Subcutaneous abdominal adipose tissue (tissue), 5 donors: ENCODE data around the gene UPK3A.

Experiments used
- H3K27ac ChIP-seq: one replicate; pipeline ENCODE4 v1.7.0; 2013; ENCODE audit warnings: low read depth, mild to moderate bottlenecking, inconsistent platforms, low read length, moderate library complexity
- H3K27me3 ChIP-seq, 5 donors: one replicate each; pipeline ENCODE4 v1.7.0; 2013; ENCODE audit warnings: low read length in 5 of 5, inconsistent platforms in 1 of 5; ENCODE audit not compliant: control insufficient read depth in 5 of 5, insufficient read depth in 4 of 5
- H3K36me3 ChIP-seq, 5 donors: one replicate each; pipeline ENCODE4 v1.7.0; 2013; ENCODE audit warnings: low read length in 5 of 5; ENCODE audit not compliant: control insufficient read depth in 5 of 5, insufficient read depth in 5 of 5
- H3K4me1 ChIP-seq, 5 donors: one replicate each; pipeline ENCODE4 v1.7.0; 2013; ENCODE audit warnings: low read length in 5 of 5, mild to moderate bottlenecking in 3 of 5, moderate library complexity in 1 of 5; ENCODE audit not compliant: control insufficient read depth in 5 of 5, insufficient read depth in 5 of 5
- H3K4me3 ChIP-seq, 5 donors: one replicate each; pipeline ENCODE4 v1.7.0; 2013; ENCODE audit warnings: low read length in 5 of 5, low read depth in 1 of 5
- H3K9ac ChIP-seq, 5 donors: one replicate each; pipeline ENCODE4 v1.7.0; 2013; ENCODE audit warnings: low read length in 5 of 5, mild to moderate bottlenecking in 4 of 5, moderate library complexity in 3 of 5
- H3K9me3 ChIP-seq, 5 donors: one replicate each; pipeline ENCODE4 v1.7.0; 2013; ENCODE audit warnings: low read length in 5 of 5; ENCODE audit not compliant: control insufficient read depth in 5 of 5
- donor health status: healthy.
- donor health status: healthy.
- donor health status: healthy.
- donor health status: healthy.
- donor health status: healthy.

The UPK3A gene

GRCh38 chr22:45328822-45329529 is 44.2 kb downstream of the UPK3A start:
- Histone ChIP-seq H3K9ac (no peak overlapping the region), H3K27ac (no peak overlapping the region)

DNA sequence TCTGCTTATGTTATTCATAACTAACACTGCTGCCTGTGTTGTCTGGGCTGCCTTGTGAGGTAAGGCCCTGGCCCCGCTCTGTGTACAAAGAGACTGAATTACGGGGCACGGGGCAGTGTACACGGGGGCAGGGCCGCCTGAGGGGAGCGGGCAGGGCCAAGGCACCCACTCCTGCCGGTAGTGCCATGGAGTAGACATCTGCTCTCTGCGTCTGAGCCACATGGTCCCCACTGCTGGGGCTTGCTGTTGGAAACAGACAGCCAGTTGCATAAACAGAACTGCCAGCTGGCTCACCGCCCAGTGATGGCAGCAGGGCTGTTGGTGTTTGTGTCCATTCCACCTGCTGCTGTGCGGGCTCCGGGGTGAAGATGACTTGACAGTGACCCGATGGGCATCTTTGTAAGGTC is 44.8 kb downstream of the UPK3A start:
- H3K9me3 ChIP-seq, result no peaks in the 10 kb centered on the region
- H3K27ac ChIP-seq, result no peak overlapping the region
- no peak overlapping the region for H3K4me3 ChIP-seq
- H3K9ac ChIP-seq, result no peak overlapping the region
- no peaks in the 10 kb centered on the region for H3K27me3 ChIP-seq
- peaks cover 0 to 11% (median 0%) of the 10 kb centered on the region in 5 donors for H3K4me1 ChIP-seq
- H3K36me3 ChIP-seq, result peaks cover 0 to 49% (median 33%) of the 10 kb centered on the region in 5 donors

More at GRCh38 chr22:45328822-45329529, 44.2 kb downstream of the UPK3A start:
- Histone ChIP-seq H3K4me1 (peaks cover 0 to 11% (median 0%) of the 10 kb centered on the region in 5 donors), H3K27me3 (no peaks in the 10 kb centered on the region), H3K4me3 (no peak overlapping the region), H3K36me3 (peaks cover 0 to 50% (median 37%) of the 10 kb centered on the region in 5 donors), H3K9me3 (no peaks in the 10 kb centered on the region)

DNA sequence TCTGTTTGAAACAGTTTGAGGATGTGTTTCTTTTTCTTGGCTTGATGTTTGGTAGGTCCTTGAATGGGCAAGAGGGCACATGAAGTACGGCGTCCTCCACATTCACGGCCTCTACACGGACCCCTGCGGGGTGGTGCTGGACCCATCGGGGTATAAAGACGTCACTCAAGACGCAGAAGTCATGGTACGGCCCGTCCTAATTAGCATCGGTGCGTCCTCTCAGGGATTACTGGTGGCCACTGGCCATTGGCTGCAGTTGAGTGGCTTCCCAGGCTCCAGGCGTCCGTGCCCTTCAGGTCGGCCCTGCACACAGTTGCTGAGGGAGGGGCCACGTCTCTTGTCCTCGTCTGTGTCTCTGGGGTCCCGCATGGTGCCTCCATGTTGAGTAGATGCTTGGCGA is 45.8 kb downstream of the UPK3A start:
- peaks cover 0 to 52% (median 38%) of the 10 kb centered on the region in 5 donors for H3K36me3 ChIP-seq
- H3K4me3 ChIP-seq, result no peak overlapping the region
- H3K27me3 ChIP-seq, result no peaks in the 10 kb centered on the region
- H3K9me3 ChIP-seq, result no peaks in the 10 kb centered on the region
- peaks cover 0 to 11% (median under 1%) of the 10 kb centered on the region in 5 donors for H3K4me1 ChIP-seq
- no peak overlapping the region for H3K27ac ChIP-seq
- H3K9ac ChIP-seq, result no peak overlapping the region

DNA sequence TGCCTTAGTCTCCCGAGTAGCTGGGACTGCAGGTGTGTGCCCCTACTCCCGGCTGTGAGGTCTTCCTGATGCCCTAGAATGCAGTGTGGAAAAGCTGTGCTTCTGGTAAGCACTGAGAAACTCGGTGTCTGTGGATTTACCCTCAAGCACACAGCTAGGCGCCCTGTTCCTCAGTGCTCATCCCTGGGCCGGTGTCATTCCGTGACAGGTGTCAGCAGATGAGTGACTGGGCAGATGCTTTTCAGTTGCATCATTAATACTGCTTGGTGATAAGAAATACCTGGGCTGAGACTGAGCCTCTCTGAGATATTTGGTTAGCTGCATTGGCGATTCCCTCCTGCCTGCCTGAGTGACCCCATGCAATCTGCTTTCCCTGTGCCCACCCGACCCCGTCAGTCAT is 46.7 kb downstream of the UPK3A start:
- Histone ChIP-seq H3K27me3 (no peaks in the 10 kb centered on the region), H3K9me3 (no peaks in the 10 kb centered on the region), H3K36me3 (peaks cover 0 to 60% (median 41%) of the 10 kb centered on the region in 5 donors), H3K4me3 (no peak overlapping the region), H3K9ac (no peak overlapping the region), H3K4me1 (peaks cover 0 to 18% (median 10%) of the 10 kb centered on the region in 5 donors), H3K27ac (no peak overlapping the region)

DNA sequence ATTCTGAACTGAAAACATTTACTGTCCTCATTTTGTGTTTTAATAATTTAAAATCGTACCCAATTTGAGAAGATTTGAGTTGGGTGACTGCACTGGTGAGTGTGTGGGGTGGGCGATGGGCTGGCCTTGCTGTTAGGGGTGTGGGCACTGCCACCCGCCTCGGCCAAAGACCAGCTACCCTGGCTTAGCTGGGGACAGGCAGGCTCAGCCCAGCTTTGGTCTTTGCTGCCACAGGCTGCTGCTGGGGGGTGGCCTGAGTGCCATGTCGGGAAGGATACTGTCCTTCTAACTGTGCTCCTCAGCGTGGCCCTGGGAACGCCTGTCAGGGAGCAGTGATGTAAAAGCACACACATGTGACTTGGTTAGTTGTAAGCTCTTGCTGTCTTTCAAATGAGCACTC is 47.3 kb downstream of the UPK3A start:
- H3K36me3 ChIP-seq, result peaks cover 0 to 62% (median 43%) of the 10 kb centered on the region in 5 donors
- no peak overlapping the region for H3K9ac ChIP-seq
- H3K4me1 ChIP-seq, result peaks cover 0 to 24% (median 15%) of the 10 kb centered on the region in 5 donors

GRCh38 chr22:45334068-45334467 is 49.3 kb downstream of the UPK3A start:
- Histone ChIP-seq H3K9me3 (no peaks in the 10 kb centered on the region), H3K27me3 (no peaks in the 10 kb centered on the region), H3K27ac (no peak overlapping the region), H3K9ac (no peak overlapping the region), H3K36me3 (peaks cover 0 to 59% (median 38%) of the 10 kb centered on the region in 5 donors), H3K4me3 (no peak overlapping the region), H3K4me1 (peaks cover 0 to 26% (median 22%) of the 10 kb centered on the region in 5 donors)

More for the DNA sequence above, 47.3 kb downstream of the UPK3A start:
- Histone ChIP-seq H3K4me3 (no peak overlapping the region), H3K27me3 (no peaks in the 10 kb centered on the region), H3K9me3 (no peaks in the 10 kb centered on the region), H3K27ac (no peak overlapping the region)

DNA sequence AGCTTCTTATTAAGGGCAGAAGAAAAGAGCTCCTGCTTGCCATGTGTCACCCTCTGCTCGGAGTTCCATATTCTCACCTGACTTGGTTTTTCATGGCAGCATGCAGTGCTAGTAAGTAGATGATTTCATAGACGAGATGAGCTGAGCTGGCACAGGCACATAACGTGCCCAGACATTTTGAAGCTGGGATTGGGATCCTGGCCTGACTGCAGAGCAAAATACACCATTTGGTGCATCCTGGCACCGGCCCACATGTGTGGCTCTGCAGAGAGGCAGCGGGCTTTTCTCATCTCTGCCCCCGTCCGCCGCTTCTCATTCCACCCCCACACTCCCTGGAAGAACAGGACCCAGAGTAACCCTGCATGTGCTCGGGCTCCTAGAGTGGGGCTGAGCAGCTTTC is 49.8 kb downstream of the UPK3A start:
- Histone ChIP-seq H3K27ac (no peak overlapping the region), H3K27me3 (no peaks in the 10 kb centered on the region), H3K9me3 (no peaks in the 10 kb centered on the region), H3K4me1 (peaks cover 0 to 26% (median 22%) of the 10 kb centered on the region in 5 donors), H3K36me3 (peaks cover 0 to 60% (median 40%) of the 10 kb centered on the region in 5 donors), H3K9ac (no peak overlapping the region), H3K4me3 (no peak overlapping the region)

- Histone ChIP-seq H3K27me3 (no peaks in the 10 kb centered on the region), H3K36me3 (peaks cover 4 to 63% (median 45%) of the 10 kb centered on the region in 5 donors), H3K4me3 (no peak overlapping the region), H3K9ac (no peak overlapping the region), H3K9me3 (no peaks in the 10 kb centered on the region), H3K27ac (no peak overlapping the region), H3K4me1 (peaks cover 0 to 26% (median 21%) of the 10 kb centered on the region in 5 donors)
Measured at GRCh38 chr22:45335021-45335818, 50.5 kb downstream of the UPK3A start.

GRCh38 chr22:45335854-45336522 is 51.2 kb downstream of the UPK3A start:
- Histone ChIP-seq H3K27me3 (no peaks in the 10 kb centered on the region), H3K4me3 (no peak overlapping the region), H3K4me1 (peaks cover 0 to 26% (median 21%) of the 10 kb centered on the region in 5 donors), H3K36me3 (peaks cover 4 to 60% (median 42%) of the 10 kb centered on the region in 5 donors), H3K27ac (peak overlapping the region; percentile 54), H3K9me3 (no peaks in the 10 kb centered on the region), H3K9ac (no peak overlapping the region)
